H9 (cell line): ENCODE measurements around the gene HIPK2. TPM values are rescaled to one million over a fixed set of nuclear protein-coding genes. Genes with fewer than 3 reads are reported as not detected.

Experiments
- DNase-seq: peaks from one replicate; pipeline ENCODE4 v3.0.0-alpha.2; 2017
- H2AFZ ChIP-seq: one replicate; pipeline ENCODE4 v1.6.1; 2013; ENCODE audit warnings: mild to moderate bottlenecking, low read length, control low read depth, moderate library complexity
- H2AK5ac ChIP-seq: 2 replicates; pipeline ENCODE4 v1.6.1; 2013; ENCODE audit warnings: low read length, control low read depth, mixed read lengths; ENCODE audit not compliant: insufficient read length
- H2BK120ac ChIP-seq: one replicate; pipeline ENCODE4 v1.6.1; 2013; ENCODE audit warnings: low read depth, mild to moderate bottlenecking, low read length, control low read depth, inconsistent platforms; ENCODE audit not compliant: poor library complexity, severe bottlenecking
- H2BK12ac ChIP-seq: 2 replicates; pipeline ENCODE4 v1.6.1; 2013; ENCODE audit warnings: low read length, control low read depth, mixed read lengths, low read depth; ENCODE audit not compliant: insufficient read length
- H2BK15ac ChIP-seq: 2 replicates; pipeline ENCODE4 v1.6.1; 2013; ENCODE audit warnings: low read depth, low read length, control low read depth
- H2BK20ac ChIP-seq: one replicate; pipeline ENCODE4 v1.6.1; 2013; ENCODE audit warnings: low read depth, mild to moderate bottlenecking, low read length, control low read depth, inconsistent platforms; ENCODE audit not compliant: poor library complexity, severe bottlenecking
- H2BK5ac ChIP-seq: 2 replicates; pipeline ENCODE4 v1.6.1; 2013; ENCODE audit warnings: low read length, control low read depth, mixed read lengths; ENCODE audit not compliant: insufficient read length
- H3K14ac ChIP-seq: 2 replicates; pipeline ENCODE4 v1.6.1; 2013; ENCODE audit warnings: low read length, control low read depth; ENCODE audit not compliant: insufficient read depth
- H3K18ac ChIP-seq: 2 replicates; pipeline ENCODE4 v1.6.1; 2013; ENCODE audit warnings: low read depth, mild to moderate bottlenecking, mixed read lengths, low read length, control low read depth; ENCODE audit not compliant: insufficient read length
- H3K23ac ChIP-seq: 2 replicates; pipeline ENCODE4 v1.6.1; 2013; ENCODE audit warnings: low read length, control low read depth, mixed read lengths, low read depth; ENCODE audit not compliant: insufficient read length
- H3K23me2 ChIP-seq: 2 replicates; pipeline ENCODE4 v1.6.1; 2013; ENCODE audit warnings: low read depth, mild to moderate bottlenecking, mixed read lengths, low read length, control low read depth; ENCODE audit not compliant: insufficient read length, poor library complexity, severe bottlenecking
- H3K27ac ChIP-seq: 2 replicates; pipeline ENCODE4 v1.5.1; 2013; ENCODE audit warnings: low read length, control low read depth, mixed read lengths, low read depth; ENCODE audit not compliant: insufficient read length
- H3K27me3 ChIP-seq: 2 replicates; pipeline ENCODE4 v1.6.1; 2013; ENCODE audit warnings: low read length, control low read depth, inconsistent platforms; ENCODE audit not compliant: insufficient read depth
- H3K4ac ChIP-seq: 2 replicates; pipeline ENCODE4 v1.6.1; 2013; ENCODE audit warnings: low read depth, mild to moderate bottlenecking, control low read depth, inconsistent platforms, low read length, moderate library complexity
- H3K4me1 ChIP-seq: 2 replicates; pipeline ENCODE4 v1.6.1; 2013; ENCODE audit warnings: low read length, control low read depth, inconsistent platforms; ENCODE audit not compliant: insufficient read depth
- H3K4me2 ChIP-seq: 2 replicates; pipeline ENCODE4 v1.6.1; 2013; ENCODE audit warnings: low read length, control low read depth, mixed read lengths; ENCODE audit not compliant: insufficient read length, insufficient read depth
- H3K56ac ChIP-seq: 2 replicates; pipeline ENCODE4 v1.6.1; 2013; ENCODE audit warnings: low read depth, mild to moderate bottlenecking, mixed read lengths, low read length, control low read depth; ENCODE audit not compliant: insufficient read length
- H3K79me1 ChIP-seq: 2 replicates; pipeline ENCODE4 v1.6.1; 2013; ENCODE audit warnings: low read depth, mild to moderate bottlenecking, moderate library complexity, low read length, control low read depth, inconsistent platforms; ENCODE audit not compliant: insufficient read depth, poor library complexity, severe bottlenecking
- H3K79me2 ChIP-seq: 2 replicates; pipeline ENCODE4 v1.6.1; 2013; ENCODE audit warnings: low read length, control low read depth, inconsistent platforms; ENCODE audit not compliant: insufficient read depth
- H3K9ac ChIP-seq: 2 replicates; pipeline ENCODE4 v1.6.1; 2013; ENCODE audit warnings: low read length, control low read depth, mixed read lengths; ENCODE audit not compliant: insufficient read length; ENCODE audit errors: extremely low read depth
- H3K9me3 ChIP-seq: one replicate; pipeline ENCODE4 v1.6.1; 2013; ENCODE audit warnings: low read depth, low read length, inconsistent platforms; ENCODE audit not compliant: control insufficient read depth
- H3T11ph ChIP-seq: one replicate; pipeline ENCODE4 v1.6.1; 2013; ENCODE audit warnings: mild to moderate bottlenecking, low read length, control low read depth, inconsistent platforms
- H4K20me1 ChIP-seq: one replicate; pipeline ENCODE4 v1.6.1; 2013; ENCODE audit not compliant: control insufficient read depth, insufficient read length, insufficient read depth
- H4K5ac ChIP-seq: 2 replicates; pipeline ENCODE4 v1.6.1; 2013; ENCODE audit warnings: low read depth, mild to moderate bottlenecking, mixed read lengths, low read length, control low read depth; ENCODE audit not compliant: insufficient read length
- H4K8ac ChIP-seq: replicated peaks from 2 replicates; pipeline ENCODE4 v1.6.1; 2013; ENCODE audit warnings: low read length, control low read depth, mixed read lengths, low read depth; ENCODE audit not compliant: insufficient read length
- H4K91ac ChIP-seq: 2 replicates; pipeline ENCODE4 v1.6.1; 2013; ENCODE audit warnings: low read depth, mild to moderate bottlenecking, moderate library complexity, mixed read lengths, low read length, control low read depth; ENCODE audit not compliant: insufficient read length
- H3K27ac Mint-ChIP-seq, 3 experiments: 2 replicates in 2 of 3; 3 replicates in 1 of 3; pipeline ENCODE4 v1.8.0; 2020 to 2021; ENCODE audit warnings: mixed read lengths in 3 of 3, mild to moderate bottlenecking in 1 of 3, moderate library complexity in 1 of 3
- H3K27me3 Mint-ChIP-seq: 2 replicates; pipeline ENCODE4 v1.8.0; 2021; ENCODE audit warnings: low read depth, mild to moderate bottlenecking, moderate library complexity, mixed read lengths
- H3K36me3 Mint-ChIP-seq, 3 experiments: 2 replicates in 2 of 3; 3 replicates in 1 of 3; pipeline ENCODE4 v1.8.0; 2020 to 2021; ENCODE audit warnings: low read depth in 3 of 3, mixed read lengths in 3 of 3; ENCODE audit not compliant: insufficient read depth in 1 of 3
- H3K4me1 Mint-ChIP-seq, 2 experiments: 2 replicates each; pipeline ENCODE4 v1.8.0; 2020; ENCODE audit warnings: mixed read lengths in 2 of 2
- H3K4me3 Mint-ChIP-seq, 2 experiments: 2 replicates in 1 of 2; 3 replicates in 1 of 2; pipeline ENCODE4 v1.8.0; 2020 to 2021; ENCODE audit warnings: mild to moderate bottlenecking in 2 of 2, mixed read lengths in 2 of 2, moderate library complexity in 1 of 2
- H3K9me3 Mint-ChIP-seq, 2 experiments: 2 replicates in 1 of 2; 3 replicates in 1 of 2; pipeline ENCODE4 v1.8.0; 2020; ENCODE audit warnings: mild to moderate bottlenecking in 2 of 2, mixed read lengths in 2 of 2, moderate library complexity in 1 of 2
- WGBS: extraction: QIAGEN DNeasy Blood & Tissue Kit; methylation state at CpG from one replicate; pipeline ENCODE4 v1.1.7; 2013; ENCODE audit warnings: missing lambda C conversion rate, low lambda C conversion rate, mixed read lengths; ENCODE audit not compliant: insufficient read length; ENCODE audit errors: extremely low coverage; 5-methylcytosine and 5-hydroxymethylcytosine counted together
- total RNA-seq: library from RNA; stranded (reverse); gene quantifications from 2 replicates; pipeline ENCODE4 v1.2.1, GENCODE V29; 2021
- TF ChIP-seq, protein P1 (sequence below): fragments of 200-600 bp; sonication (generic); conservative IDR thresholded peaks from 3 replicates; pipeline ENCODE4 v1.8.0; 2021; ENCODE audit warnings: antibody characterized with exemption, mild to moderate bottlenecking

HIPK2 gene
- total RNA-seq, 1 experiment from 2014 or later: 21.9 TPM

GRCh38 chr7:139772115-139772514, 5.7 kb downstream of the HIPK2 start:
- Mint-ChIP-seq H3K9me3 (no peaks in the 10 kb centered on the region), H3K27ac (peak overlapping the region in 1 of 3 experiments; percentile 10; a peak in 1 of 7 replicates), H3K4me1 (peaks cover 24 to 25% of the 10 kb centered on the region in 2 experiments), H3K27me3 (peaks cover 21% of the 10 kb centered on the region), H3K4me3 (no peak overlapping the region), H3K36me3 (peaks cover 0 to 6% (median 0%) of the 10 kb centered on the region in 3 experiments; a peak in 1 of 7 replicates)
- peaks cover 6% of the 10 kb centered on the region for H3K23me2 ChIP-seq
- no peak overlapping the region for H2AK5ac ChIP-seq
- no peaks in the 10 kb centered on the region for H3K9me3 ChIP-seq
- H3K4ac ChIP-seq: no peak overlapping the region
- no peak overlapping the region for H2AFZ ChIP-seq
- no peak overlapping the region for H3K18ac ChIP-seq
- no peak overlapping the region for H2BK5ac ChIP-seq
- H3K23ac ChIP-seq: no peak overlapping the region
- H3K4me1 ChIP-seq: no peaks in the 10 kb centered on the region; the same call in 1 of the 2 replicates
- H4K20me1 ChIP-seq: no peaks in the 10 kb centered on the region
- peaks cover 4% of the 10 kb centered on the region; the same call in 1 of the 2 replicates for H3K27me3 ChIP-seq
- WGBS: no CpG with 5 or more reads among the region's 7 CpGs
- no peak overlapping the region for H2BK20ac ChIP-seq
- H3K4me2 ChIP-seq: no peak overlapping the region
- no peak overlapping the region for H2BK120ac ChIP-seq
- H2BK15ac ChIP-seq: no peak overlapping the region
- H2BK12ac ChIP-seq: no peak overlapping the region
- H4K5ac ChIP-seq: no peak overlapping the region
- 0 out of 2 replicates have a peak, but pooled peaks cover 2% of the 10 kb centered on the region for H3K79me2 ChIP-seq
- H3T11ph ChIP-seq: no peak overlapping the region
- no peaks in the 10 kb centered on the region for H3K79me1 ChIP-seq
- H3K9ac ChIP-seq: no peak overlapping the region
- no peak overlapping the region for H3K27ac ChIP-seq
- H3K56ac ChIP-seq: no peak overlapping the region
- TF ChIP-seq, protein P1, sequence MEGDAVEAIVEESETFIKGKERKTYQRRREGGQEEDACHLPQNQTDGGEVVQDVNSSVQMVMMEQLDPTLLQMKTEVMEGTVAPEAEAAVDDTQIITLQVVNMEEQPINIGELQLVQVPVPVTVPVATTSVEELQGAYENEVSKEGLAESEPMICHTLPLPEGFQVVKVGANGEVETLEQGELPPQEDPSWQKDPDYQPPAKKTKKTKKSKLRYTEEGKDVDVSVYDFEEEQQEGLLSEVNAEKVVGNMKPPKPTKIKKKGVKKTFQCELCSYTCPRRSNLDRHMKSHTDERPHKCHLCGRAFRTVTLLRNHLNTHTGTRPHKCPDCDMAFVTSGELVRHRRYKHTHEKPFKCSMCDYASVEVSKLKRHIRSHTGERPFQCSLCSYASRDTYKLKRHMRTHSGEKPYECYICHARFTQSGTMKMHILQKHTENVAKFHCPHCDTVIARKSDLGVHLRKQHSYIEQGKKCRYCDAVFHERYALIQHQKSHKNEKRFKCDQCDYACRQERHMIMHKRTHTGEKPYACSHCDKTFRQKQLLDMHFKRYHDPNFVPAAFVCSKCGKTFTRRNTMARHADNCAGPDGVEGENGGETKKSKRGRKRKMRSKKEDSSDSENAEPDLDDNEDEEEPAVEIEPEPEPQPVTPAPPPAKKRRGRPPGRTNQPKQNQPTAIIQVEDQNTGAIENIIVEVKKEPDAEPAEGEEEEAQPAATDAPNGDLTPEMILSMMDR: no peak
- no peak for DNase-seq
- no peak overlapping the region for H4K91ac ChIP-seq
- no peak overlapping the region for H4K8ac ChIP-seq
- no peak overlapping the region for H3K14ac ChIP-seq
